ENCODE data around the gene DCLRE1B.

DNA sequence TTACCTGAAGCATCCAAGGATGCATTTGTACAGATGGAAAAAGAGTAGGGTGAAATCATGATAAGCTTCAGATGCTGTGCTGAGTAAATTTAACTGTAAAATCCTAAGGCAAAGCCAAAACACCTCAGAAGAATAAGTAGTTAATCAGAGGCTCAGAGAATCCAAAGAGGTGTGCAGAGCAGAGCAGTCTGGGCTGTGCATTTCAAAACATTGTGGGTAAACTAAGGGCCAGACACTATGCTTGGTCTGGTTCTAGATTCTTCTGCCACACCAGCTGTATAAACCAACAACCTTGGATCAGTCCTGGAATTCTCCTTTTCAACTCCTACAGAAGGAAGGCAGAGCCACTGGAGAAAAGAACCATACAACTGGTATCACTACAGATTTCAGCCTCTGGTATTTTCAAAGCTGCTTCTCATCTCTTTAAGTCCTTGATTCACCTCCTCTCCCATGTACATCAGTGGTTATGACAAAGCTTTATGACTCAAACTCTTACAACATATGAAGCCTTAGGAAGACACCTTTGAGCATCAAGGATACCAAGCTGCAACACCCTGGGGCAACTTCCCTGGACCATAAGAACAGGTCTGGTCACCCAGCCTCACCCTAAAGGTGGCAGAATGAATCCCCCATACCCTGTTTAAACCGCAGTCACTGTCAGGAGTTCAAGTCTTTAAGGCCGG lies 12.4 kb downstream of the DCLRE1B start:
- TF ChIP-seq CTCF (IDR thresholded peaks at IDR 0.05) = no peak
- TF ChIP-seq POLR2AphosphoS5 (IDR thresholded peaks at IDR 0.05) = no peak
